AML-193 (cell line): Measurements from ENCODE around the gene SMIM33.
"Not testable (repeated sequence)": the region's sequence is repeated elsewhere in the genome, so short reads cannot be mapped to it uniquely, and the experiment has no call there.

ENCODE experiments used
- DNase-seq, 2 experiments: peaks; one replicate each; lab custom pipeline; 2025; lab: John Stamatoyannopoulos, UW

The SMIM33 gene

GRCh38 chr5:139457241-139457640, 13.6 kb upstream of the SMIM33 start:
- DNase-seq: no peak

GRCh38 chr5:139457653-139458306, 13.0 kb upstream of the SMIM33 start:
- no peak for DNase-seq

- DNase-seq: peak; percentile 59 to 73
Observed at GRCh38 chr5:139458580-139459407, 12.0 kb upstream of the SMIM33 start.

GRCh38 chr5:139459451-139459934, 11.3 kb upstream of the SMIM33 start:
- DNase-seq: no peak

- no peak for DNase-seq
Observed at GRCh38 chr5:139460455-139460854, 10.3 kb upstream of the SMIM33 start.

- DNase-seq: no peak
Observed at GRCh38 chr5:139461176-139461575, 9.6 kb upstream of the SMIM33 start.

- no peak for DNase-seq
Observed at GRCh38 chr5:139461698-139462097, 9.1 kb upstream of the SMIM33 start.

GRCh38 chr5:139462586-139463276, 8.1 kb upstream of the SMIM33 start, which contains the start of gene ECSCR:
Gene ECSCR, minus strand, starts transcription at chr5:139462743. Its CDS starts 73 bp downstream, at chr5:139462670.
- no peak for DNase-seq

GRCh38 chr5:139468421-139468931, 2.3 kb upstream of the SMIM33 start:
- DNase-seq: peak; percentile 74 to 80

GRCh38 chr5:139472386-139473030, 1.7 kb downstream of the SMIM33 start:
- DNase-seq: no peak

GRCh38 chr5:139473105-139473504, 2.3 kb downstream of the SMIM33 start:
- no peak for DNase-seq

- DNase-seq: no peak
Observed at GRCh38 chr5:139473565-139473964, 2.8 kb downstream of the SMIM33 start.

GRCh38 chr5:139474890-139475791, 4.3 kb downstream of the SMIM33 start:
- peak; percentile 95 to 97 for DNase-seq

- no peak for DNase-seq
Observed at GRCh38 chr5:139475865-139476617, 5.2 kb downstream of the SMIM33 start.

GRCh38 chr5:139478657-139479423, 8.0 kb downstream of the SMIM33 start:
- peak in 1 of 2 experiments; percentile 21 for DNase-seq

GRCh38 chr5:139479729-139480128, 8.9 kb downstream of the SMIM33 start:
- not testable (repeated sequence) for DNase-seq

GRCh38 chr5:139481122-139481533, 10.3 kb downstream of the SMIM33 start:
- peak in 1 of 2 experiments; percentile 17 for DNase-seq

- peak; percentile 27 to 28 for DNase-seq
Observed at GRCh38 chr5:139481580-139482049, 10.8 kb downstream of the SMIM33 start.
